NCI-H1694 (cell line): ENCODE data around the gene RWDD1.
A peak's percentile ranks its signal among the peaks of the same experiment; 100 is the strongest.
"Not testable (repeated sequence)": the region's sequence is repeated elsewhere in the genome, so short reads cannot be mapped to it uniquely, and the experiment has no call there.

Experiments used
- DNase-seq: peaks from one replicate; lab custom pipeline; 2025; lab: John Stamatoyannopoulos, UW

Gene RWDD1

DNA sequence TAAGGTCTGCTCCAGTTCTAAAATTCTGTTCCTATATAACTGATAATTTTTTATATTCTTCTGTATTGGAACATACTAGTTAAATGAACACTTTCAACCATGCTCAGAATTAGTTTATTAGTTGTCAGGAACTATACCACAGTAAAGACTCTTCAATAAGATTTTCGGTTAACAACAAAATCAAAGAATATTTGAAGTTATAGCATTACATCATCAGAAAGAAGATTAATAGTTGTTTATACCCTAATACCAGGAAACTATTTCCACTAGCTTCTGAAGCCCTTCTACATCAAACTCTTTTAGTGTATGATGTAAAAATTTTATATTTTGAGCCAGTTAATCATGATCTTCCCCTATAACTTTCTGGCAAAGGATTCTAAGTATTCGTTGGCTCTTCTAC lies 11.2 kb upstream of the RWDD1 start:
- DNase-seq = no peak

DNA sequence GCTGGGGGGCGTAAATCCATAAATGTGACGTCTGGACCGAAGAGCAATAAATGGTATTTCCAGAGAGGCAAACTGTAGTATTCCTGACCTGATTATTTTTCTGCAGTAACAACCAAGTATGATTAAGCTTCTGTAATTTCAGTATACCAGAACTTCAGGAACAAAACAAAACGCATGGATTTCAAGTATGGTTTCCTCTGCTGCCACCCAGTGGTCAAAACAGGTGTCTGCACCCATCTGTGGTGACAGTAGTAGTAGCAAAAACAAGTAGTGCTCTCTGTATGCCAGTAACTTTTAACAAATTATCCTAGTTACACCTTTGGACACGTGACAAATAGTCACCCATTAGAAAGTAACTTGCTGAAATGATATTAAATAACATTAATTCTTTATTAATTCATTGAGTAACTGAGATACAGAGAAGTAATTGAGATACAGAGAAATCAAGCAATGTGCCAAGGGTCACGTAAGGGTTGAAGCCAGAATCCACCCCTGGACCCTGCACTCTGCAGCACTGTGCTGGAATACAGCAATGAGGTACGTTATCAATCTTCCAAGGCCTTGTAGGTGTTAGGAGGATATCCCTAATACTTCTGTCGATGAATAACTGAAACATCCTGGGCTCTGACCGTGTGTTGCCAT lies 9.8 kb upstream of the RWDD1 start:
- peak; percentile 38 for DNase-seq

DNA sequence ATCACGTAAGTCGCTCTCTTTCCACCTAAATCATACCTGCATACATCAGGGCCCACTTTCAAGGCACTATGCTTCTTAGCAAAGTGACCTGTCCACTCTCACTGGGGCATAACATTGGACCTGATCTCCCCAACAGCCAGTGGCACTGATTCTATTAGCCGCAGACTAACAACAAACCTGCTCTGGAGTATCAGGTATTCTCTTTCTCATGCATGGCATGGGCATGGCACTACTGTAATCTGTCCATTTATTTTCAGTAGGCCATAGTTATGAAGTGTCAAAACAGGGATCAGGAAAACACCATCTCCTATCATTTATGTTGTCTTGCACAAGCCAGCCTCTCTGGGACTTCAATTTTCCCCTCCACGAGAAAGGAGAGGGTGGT lies 9.3 kb upstream of the RWDD1 start:
- DNase-seq = no peak

GRCh38 chr6:116562614-116563013 lies 8.7 kb upstream of the RWDD1 start:
- no peak for DNase-seq

GRCh38 chr6:116563830-116564229 lies 7.5 kb upstream of the RWDD1 start:
- DNase-seq = no peak

DNA sequence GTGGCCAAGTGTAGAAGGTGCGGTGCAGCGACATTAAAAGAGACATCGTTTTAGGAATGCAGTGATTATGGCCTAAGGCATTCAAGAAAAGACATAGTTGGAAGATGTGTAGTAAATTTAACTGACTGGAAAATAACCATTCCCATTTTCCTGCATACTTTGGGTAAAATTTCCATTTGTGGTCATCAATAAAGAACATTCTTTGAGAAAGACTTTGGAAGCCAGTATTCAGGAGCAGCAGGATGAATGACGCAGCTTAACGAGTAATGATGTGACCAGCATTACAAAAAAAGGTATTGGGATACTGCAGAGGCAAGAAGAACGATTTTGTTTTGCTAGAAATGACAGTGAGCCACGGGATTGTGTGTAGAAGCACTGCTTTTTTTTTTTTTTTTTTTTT lies 7.0 kb upstream of the RWDD1 start:
- no peak for DNase-seq

DNA sequence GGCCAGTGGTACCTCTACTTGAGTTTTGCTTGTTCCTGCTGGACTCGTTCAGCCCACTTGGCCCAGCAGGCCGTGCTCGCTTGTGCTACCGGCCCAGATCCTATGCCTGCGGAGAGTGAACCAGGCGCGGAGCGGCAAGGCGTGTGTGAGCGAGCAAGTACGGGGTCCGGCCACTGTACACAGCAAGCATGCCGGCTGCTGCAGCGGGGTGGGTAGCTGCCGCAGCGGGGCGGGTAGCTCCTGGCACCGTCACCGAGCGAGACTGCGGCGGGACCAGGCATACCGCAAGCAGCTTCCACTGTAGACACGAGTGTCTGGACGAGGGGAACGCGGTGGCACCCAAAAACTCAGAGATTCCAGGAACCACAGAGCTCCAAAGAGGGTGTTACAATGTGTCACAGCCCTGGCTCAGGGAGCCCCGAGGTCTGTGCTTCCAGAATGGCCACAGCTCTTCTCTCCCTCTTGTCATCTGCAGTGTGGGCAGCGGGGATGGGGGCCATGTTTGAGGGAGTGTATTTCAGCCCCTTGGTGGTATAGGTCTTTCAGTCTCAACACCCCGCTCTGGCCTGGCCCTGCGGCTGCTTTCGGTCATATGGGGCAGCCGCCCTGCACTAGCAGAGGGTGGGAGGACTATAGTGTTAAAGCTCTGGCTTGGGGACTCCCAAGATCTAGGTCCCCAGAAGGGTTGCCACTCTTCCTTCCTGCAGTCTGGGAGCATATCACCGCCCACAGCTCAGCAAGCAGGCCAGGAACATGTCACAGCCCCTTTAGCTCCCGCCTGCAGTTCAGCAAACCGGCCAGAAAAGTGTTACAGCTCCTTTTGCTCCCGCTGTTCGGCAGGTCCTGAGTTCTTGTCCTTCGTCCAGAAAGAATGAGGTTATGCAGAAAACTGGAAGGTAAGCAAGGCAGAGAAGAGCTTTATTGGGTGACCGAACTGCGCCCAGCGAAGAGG lies 6.1 kb upstream of the RWDD1 start:
- no peak for DNase-seq

- DNase-seq = no peak
These were observed 3.2 kb upstream of the RWDD1 start for GRCh38 chr6:116568111-116568510.

- DNase-seq = no peak
These were observed 2.2 kb upstream of the RWDD1 start for GRCh38 chr6:116568821-116569755.

- no peak for DNase-seq
These were observed 338 bp downstream of the RWDD1 start for GRCh38 chr6:116571683-116572000.

- DNase-seq = no peak
These were observed 858 bp downstream of the RWDD1 start for GRCh38 chr6:116572162-116572561.

DNA sequence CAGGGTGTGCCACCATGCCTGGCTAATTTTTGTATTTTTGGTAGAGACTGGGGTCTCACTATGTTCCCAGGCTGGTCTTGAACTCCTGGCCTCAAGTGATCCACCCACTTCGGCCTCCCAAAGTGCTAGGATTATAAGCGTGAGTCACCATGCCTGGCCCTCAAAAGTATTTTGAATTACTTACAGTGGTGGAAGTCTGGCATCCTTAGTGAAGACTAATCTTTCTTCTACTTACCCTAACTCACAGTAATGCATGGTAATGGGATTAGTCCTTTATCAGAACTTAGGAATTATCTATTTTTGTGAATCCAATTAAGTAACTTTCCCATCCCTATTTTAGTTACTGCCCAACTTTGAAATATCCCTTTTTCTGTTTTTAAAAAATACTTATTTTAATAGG lies 3.9 kb downstream of the RWDD1 start:
- DNase-seq = no peak

DNA sequence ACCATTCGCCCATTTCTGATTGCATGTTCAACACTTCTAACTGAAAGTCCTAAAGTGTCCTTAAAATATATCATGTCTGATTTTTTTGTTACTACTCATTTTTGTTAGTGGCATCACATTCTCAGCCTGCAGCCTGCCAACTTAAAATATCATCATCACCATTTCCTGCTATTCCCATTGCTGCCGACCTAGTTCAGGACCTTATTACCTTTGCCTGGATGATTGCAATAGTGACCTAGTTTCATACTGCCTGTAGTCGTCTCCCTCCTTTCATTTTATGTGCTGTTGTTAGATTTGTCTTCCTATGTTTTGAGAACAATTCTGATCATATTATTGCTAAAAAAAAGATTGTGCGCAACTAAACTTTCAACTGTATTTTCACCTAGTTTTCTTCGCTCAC lies 6.2 kb downstream of the RWDD1 start:
- DNase-seq = no peak

- no peak for DNase-seq
These were observed 7.0 kb downstream of the RWDD1 start for GRCh38 chr6:116578335-116578734.

GRCh38 chr6:116579143-116579542 lies 7.8 kb downstream of the RWDD1 start:
- no peak for DNase-seq

DNA sequence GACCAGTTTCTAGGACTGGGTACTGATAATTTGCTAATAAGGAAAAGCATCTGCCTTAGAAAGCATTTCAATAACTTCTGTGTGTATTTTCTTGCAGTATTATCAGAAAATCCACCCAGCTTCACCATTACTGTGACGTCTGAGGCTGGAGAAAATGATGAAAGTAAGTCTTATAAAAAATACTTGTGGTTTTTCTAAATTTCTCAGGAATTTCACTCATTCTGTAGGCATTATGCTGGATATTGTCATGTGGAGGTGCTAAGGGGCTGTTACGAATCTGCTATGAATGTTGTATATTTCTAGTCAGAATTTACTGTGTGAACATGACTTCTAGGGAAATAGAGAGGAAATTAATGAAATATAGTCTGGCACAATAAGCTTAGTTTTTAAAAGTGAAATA lies 8.9 kb downstream of the RWDD1 start:
- no peak for DNase-seq

DNA sequence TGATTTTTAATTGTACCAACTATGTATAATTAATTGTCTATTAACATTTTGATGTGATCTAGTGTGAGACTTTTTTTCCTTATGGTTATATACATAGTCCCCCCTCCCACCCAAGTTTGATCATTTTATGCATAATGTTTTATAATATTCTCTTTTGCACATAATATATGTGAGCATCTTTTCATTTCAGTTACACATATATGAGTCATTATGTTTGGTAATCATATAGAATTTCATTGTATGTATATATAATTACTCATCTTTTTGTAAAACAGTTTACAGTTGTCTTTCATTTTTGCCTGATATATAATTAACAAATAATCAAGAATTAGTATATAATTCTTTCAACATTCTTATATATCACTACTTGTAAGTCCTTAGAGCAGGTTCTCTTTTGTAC lies 15.0 kb downstream of the RWDD1 start:
- DNase-seq = no peak

GRCh38 chr6:116586738-116587137 lies 15.4 kb downstream of the RWDD1 start:
- DNase-seq = no peak

DNA sequence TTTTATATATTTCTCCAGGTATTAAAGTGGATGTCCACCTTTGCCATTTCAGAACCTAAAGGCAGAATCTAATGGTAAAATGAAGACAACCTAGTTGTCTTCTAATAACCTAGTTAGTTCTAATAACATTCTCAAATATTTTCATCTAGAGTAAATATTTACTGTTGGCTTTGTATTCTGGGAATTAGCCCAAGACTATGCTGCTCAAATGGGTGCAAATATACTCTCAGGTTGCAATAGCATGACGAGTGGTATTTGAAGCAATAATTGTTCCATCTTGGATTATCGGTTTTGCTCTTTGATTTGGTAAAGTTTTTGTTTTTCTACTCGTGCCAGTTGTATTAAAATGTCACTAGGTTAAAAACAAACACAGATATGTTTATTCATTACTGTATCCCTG lies 23.9 kb downstream of the RWDD1 start:
- no peak for DNase-seq

- no peak for DNase-seq
These were observed 25.5 kb downstream of the RWDD1 start for GRCh38 chr6:116596815-116597214.

- DNase-seq = not testable (repeated sequence)
These were observed 32.6 kb downstream of the RWDD1 start for GRCh38 chr6:116603916-116604315.

GRCh38 chr6:116604868-116605267 lies 33.6 kb downstream of the RWDD1 start:
- DNase-seq = not testable (repeated sequence)

- no peak for DNase-seq
These were observed 34.6 kb downstream of the RWDD1 start for GRCh38 chr6:116605935-116606334.
